Vagina (tissue), 2 donors: ENCODE results near the gene VWA3A.

Source experiments
- POLR2A ChIP-seq, 2 donors: fragments of 450-650 bp; IDR thresholded peaks; one replicate each; pipeline ENCODE4 v1.6.1; 2017; ENCODE audit warnings: antibody characterized with exemption in 2 of 2, mild to moderate bottlenecking in 2 of 2, moderate library complexity in 2 of 2
- POLR2AphosphoS5 ChIP-seq, 2 donors: sonication (generic); formaldehyde crosslinking; IDR thresholded peaks; one replicate each; pipeline ENCODE4 v1.9.0; 2017; ENCODE audit warnings: antibody characterized with exemption in 2 of 2, mild to moderate bottlenecking in 2 of 2, low read depth in 1 of 2; ENCODE audit not compliant: insufficient read depth in 1 of 2
- TF ChIP-seq, protein P1 (sequence below), 3 experiments: fragments of 450-650 bp in 2 of 3; fragments of 200-600 bp in 1 of 3; sonication (generic) in 1 of 3; IDR thresholded peaks; one replicate each; pipeline ENCODE4 v1.5.1; 2017 to 2019; ENCODE audit warnings: antibody characterized with exemption in 3 of 3, mild to moderate bottlenecking in 2 of 3, moderate library complexity in 2 of 3

DNA sequence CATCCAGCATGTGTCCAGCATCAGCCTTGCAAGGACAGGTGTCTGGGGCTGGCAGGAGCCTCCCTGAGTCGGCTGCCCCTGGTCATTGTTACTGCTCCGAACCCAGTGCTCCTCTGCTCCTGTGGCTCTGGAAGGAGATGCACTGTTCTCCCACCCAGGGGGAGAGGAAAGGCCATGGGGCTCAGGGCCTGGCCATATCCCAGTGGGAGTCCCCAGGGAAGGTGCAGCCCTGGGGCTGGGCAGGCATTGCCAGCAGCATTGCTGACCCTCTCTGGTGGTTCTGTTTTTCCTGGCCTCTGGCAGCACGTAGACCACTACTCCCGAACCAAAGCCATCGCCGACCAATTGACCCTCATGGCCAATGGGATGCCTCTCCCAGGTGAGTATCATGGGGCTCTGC, 79.6 kb downstream of the VWA3A start:
- TF ChIP-seq POLR2A (IDR thresholded peaks at IDR 0.05) (no peak), POLR2AphosphoS5 (IDR thresholded peaks at IDR 0.05; ENCODE audit: insufficient read depth in 1 of 2, low read depth in 1 of 2) (no peak)
- TF ChIP-seq, protein P1, sequence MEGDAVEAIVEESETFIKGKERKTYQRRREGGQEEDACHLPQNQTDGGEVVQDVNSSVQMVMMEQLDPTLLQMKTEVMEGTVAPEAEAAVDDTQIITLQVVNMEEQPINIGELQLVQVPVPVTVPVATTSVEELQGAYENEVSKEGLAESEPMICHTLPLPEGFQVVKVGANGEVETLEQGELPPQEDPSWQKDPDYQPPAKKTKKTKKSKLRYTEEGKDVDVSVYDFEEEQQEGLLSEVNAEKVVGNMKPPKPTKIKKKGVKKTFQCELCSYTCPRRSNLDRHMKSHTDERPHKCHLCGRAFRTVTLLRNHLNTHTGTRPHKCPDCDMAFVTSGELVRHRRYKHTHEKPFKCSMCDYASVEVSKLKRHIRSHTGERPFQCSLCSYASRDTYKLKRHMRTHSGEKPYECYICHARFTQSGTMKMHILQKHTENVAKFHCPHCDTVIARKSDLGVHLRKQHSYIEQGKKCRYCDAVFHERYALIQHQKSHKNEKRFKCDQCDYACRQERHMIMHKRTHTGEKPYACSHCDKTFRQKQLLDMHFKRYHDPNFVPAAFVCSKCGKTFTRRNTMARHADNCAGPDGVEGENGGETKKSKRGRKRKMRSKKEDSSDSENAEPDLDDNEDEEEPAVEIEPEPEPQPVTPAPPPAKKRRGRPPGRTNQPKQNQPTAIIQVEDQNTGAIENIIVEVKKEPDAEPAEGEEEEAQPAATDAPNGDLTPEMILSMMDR (IDR thresholded peaks at IDR 0.05) = no peak
